ENCODE measurements around the gene FUNDC2. TPM values are rescaled to one million over a fixed set of nuclear protein-coding genes. Genes with fewer than 3 reads are reported as not detected.
"Not testable (repeated sequence)": the region's sequence is repeated elsewhere in the genome, so short reads cannot be mapped to it uniquely, and the experiment has no call there.

Gene FUNDC2
- total RNA-seq, 1 donor from 2014 or later, result 62.0 TPM

DNA sequence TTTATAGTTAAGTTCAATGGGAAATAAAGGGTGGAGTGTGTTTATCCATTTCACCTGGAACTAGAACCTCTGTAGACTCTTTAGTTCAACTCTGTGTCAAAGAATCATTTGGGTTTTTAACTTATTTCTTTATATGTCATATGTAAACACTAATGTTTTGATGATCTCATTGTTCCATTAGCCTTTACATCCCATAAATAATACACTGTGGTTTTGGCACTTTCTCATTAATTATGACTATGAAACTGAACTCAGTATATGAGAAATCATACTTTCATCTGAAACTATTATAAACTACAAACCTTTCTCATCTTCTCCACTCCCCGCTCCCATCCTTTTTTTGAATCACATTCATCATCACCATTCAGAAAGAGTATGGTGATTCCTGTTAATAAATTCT lies 35.2 kb upstream of the FUNDC2 start:
- no peak overlapping the region for H3K27ac Mint-ChIP-seq
- intact Hi-C loops (cut with micrococcal nuclease), result no loop called here
- no peaks in the 10 kb centered on the region for H3K36me3 Mint-ChIP-seq (ENCODE audit: low read depth)
- ChIA-PET CTCF (no interaction called here), POLR2A (no interaction called here)
- no peaks in the 10 kb centered on the region for H3K9me3 Mint-ChIP-seq
- DNase-seq (no peak), ATAC-seq (ENCODE audit: low read depth) (no peak)
- H3K4me3 Mint-ChIP-seq, result no peak overlapping the region
- TF ChIP-seq, protein P1, sequence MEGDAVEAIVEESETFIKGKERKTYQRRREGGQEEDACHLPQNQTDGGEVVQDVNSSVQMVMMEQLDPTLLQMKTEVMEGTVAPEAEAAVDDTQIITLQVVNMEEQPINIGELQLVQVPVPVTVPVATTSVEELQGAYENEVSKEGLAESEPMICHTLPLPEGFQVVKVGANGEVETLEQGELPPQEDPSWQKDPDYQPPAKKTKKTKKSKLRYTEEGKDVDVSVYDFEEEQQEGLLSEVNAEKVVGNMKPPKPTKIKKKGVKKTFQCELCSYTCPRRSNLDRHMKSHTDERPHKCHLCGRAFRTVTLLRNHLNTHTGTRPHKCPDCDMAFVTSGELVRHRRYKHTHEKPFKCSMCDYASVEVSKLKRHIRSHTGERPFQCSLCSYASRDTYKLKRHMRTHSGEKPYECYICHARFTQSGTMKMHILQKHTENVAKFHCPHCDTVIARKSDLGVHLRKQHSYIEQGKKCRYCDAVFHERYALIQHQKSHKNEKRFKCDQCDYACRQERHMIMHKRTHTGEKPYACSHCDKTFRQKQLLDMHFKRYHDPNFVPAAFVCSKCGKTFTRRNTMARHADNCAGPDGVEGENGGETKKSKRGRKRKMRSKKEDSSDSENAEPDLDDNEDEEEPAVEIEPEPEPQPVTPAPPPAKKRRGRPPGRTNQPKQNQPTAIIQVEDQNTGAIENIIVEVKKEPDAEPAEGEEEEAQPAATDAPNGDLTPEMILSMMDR (IDR thresholded peaks at IDR 0.05), result no peak
- H3K4me1 Mint-ChIP-seq, result no peaks in the 10 kb centered on the region
- H3K27me3 Mint-ChIP-seq, result no peaks in the 10 kb centered on the region

DNA sequence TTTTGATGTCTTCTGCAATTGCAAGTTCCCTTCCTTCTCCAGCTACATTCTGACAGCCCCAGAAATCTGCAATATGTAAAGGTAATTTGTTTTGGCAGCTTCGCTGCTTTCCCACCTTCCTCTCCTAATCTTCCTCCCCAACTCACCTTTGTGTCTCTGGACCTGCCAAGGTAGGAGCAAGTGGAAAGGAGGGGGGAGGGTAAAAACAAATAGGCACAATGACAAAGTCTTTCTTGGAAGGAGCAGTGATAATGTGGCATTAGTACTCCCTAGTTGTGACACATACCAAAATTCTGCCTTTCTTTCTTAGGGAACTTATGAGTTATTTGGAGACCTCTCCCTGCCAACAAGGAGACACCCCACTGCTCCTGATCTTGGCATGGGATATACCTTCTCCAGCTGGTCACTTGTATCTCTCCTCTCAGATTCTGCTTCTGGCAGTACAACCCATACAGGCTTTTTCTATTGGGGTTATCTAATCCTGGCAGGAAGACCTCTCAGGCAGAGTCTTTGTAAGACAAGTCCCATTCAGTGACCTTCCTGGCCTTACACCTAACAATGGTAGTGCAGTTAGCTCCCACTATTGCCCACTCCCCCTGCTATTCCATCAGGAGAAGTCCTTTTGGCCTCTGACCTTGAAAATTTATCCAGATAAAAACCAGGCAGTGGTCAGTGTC lies 28.3 kb upstream of the FUNDC2 start:
- ChIA-PET CTCF (no interaction called here), POLR2A (no interaction called here)
- intact Hi-C loops (cut with micrococcal nuclease), result no loop called here
- no peaks in the 10 kb centered on the region for H3K4me1 Mint-ChIP-seq
- no peak for ATAC-seq (ENCODE audit: low read depth)
- H3K4me3 Mint-ChIP-seq, result no peak overlapping the region
- no peak overlapping the region for H3K27ac Mint-ChIP-seq
- no peaks in the 10 kb centered on the region for H3K9me3 Mint-ChIP-seq
- peaks cover 4% of the 10 kb centered on the region for H3K27me3 Mint-ChIP-seq
- TF ChIP-seq, protein P1 (IDR thresholded peaks at IDR 0.05), result no peak
- DNase-seq, result no peak
- no peaks in the 10 kb centered on the region for H3K36me3 Mint-ChIP-seq (ENCODE audit: low read depth)

DNA sequence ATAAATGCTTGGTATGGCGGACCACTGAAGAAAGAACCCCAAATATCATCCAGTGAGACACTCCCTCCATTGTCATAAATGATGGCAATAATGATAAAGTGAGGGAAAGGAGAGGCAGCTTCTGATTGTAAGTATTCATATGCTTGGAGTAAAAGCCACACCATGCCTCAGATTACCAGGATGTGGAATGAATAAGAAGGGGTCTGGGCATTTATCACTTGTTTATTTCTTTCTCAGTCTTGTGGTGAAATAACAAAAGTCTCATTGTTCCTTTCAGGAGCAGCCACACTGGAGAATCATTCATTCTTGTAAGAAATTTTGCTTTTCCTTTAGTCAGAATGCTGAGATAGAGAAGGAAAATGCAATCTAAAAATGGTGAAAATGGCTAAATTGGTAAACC lies 25.8 kb upstream of the FUNDC2 start:
- no peak overlapping the region for H3K4me3 Mint-ChIP-seq
- H3K36me3 Mint-ChIP-seq (ENCODE audit: low read depth), result no peaks in the 10 kb centered on the region
- POLR2A ChIA-PET, result no interaction called here
- peaks cover 4% of the 10 kb centered on the region for H3K27me3 Mint-ChIP-seq
- ATAC-seq (ENCODE audit: low read depth) (no peak), DNase-seq (no peak)
- CTCF ChIA-PET, result no interaction called here
- no peak overlapping the region for H3K27ac Mint-ChIP-seq
- no peaks in the 10 kb centered on the region for H3K9me3 Mint-ChIP-seq
- TF ChIP-seq, protein P1 (IDR thresholded peaks at IDR 0.05), result no peak
- intact Hi-C loops (cut with micrococcal nuclease), result no loop called here
- no peaks in the 10 kb centered on the region for H3K4me1 Mint-ChIP-seq

DNA sequence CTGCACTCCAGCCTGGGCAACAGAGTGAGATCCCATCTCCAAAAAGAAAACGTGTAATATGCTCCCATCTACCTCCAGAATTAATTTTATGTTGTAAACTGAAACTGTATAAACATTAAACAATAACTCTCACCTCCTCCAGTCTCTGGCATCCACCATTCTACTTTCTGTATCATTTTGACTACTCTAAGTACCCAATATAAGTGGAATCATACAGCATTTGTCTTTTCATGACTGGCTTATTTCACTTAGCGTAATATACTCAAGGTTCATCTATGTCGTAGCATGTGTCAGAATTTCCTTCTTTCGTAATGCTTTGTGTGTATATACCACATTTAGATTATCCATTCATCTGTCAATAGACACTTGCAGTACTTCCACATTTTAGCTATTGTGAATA lies 24.8 kb upstream of the FUNDC2 start:
- CTCF ChIA-PET, result interaction anchor here (0.6 kb wide), 1 partner anchor 89 kb away, joined by 3 read pairs; no protein-coding TSS in a partner anchor
- Mint-ChIP-seq H3K27ac (no peak overlapping the region), H3K4me1 (no peaks in the 10 kb centered on the region), H3K4me3 (no peak overlapping the region), H3K27me3 (peaks cover 4% of the 10 kb centered on the region), H3K36me3 (ENCODE audit: low read depth) (no peaks in the 10 kb centered on the region), H3K9me3 (no peaks in the 10 kb centered on the region)
- intact Hi-C loops (cut with micrococcal nuclease), result no loop called here
- DNase-seq (no peak), ATAC-seq (ENCODE audit: low read depth) (no peak)
- TF ChIP-seq, protein P1 (IDR thresholded peaks at IDR 0.05), result no peak
- POLR2A ChIA-PET, result no interaction called here

DNA sequence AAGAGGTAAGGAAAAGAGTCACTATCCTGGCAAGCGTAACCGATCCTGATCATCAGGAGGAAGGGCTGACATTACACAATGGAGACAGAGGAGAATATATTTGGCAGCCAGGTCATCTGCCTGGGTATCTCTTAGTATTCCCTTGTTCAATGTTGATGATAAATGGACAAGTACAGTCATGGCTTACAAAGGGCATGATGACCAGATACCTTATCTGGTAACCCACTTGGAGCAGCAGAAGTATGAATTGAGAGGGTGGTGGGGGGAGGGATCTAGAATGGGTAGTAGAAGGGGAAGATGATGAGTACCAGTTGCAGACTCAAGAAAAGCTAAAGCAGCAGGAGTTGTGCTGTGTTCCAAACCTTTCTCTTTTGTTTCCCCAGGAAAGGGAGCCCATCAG lies 21.5 kb upstream of the FUNDC2 start:
- Mint-ChIP-seq H3K36me3 (ENCODE audit: low read depth) (no peaks in the 10 kb centered on the region), H3K27me3 (peaks cover 4% of the 10 kb centered on the region), H3K4me3 (no peak overlapping the region), H3K9me3 (no peaks in the 10 kb centered on the region), H3K4me1 (no peaks in the 10 kb centered on the region), H3K27ac (no peak overlapping the region)
- TF ChIP-seq, protein P1 (IDR thresholded peaks at IDR 0.05), result no peak
- DNase-seq (no peak), ATAC-seq (ENCODE audit: low read depth) (no peak)
- intact Hi-C loops (cut with micrococcal nuclease), result no loop called here
- POLR2A ChIA-PET, result no interaction called here
- CTCF ChIA-PET, result no interaction called here

DNA sequence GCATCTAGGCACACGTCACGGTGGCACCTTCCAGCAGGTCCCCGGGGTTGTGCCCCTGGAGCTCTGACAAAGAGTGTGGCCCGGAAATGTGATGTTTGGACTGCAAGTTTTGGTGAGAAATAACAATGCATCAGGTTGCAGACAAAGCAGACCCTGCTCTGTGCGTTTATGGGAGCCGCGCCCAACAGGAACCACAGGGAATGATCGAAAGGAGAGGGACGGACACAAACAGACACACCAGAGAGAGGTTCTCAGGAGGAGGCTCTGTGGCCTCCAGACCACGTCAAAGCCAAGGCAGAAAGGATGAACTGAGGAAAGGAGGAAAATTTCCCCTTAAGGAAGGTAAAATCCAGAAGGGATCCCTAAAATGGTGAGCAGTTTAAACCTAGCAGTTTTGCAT lies 20.3 kb upstream of the FUNDC2 start:
- H3K4me3 Mint-ChIP-seq; H3K9me3 Mint-ChIP-seq; intact Hi-C loops (cut with micrococcal nuclease); H3K36me3 Mint-ChIP-seq (ENCODE audit: low read depth); POLR2A ChIA-PET; H3K4me1 Mint-ChIP-seq; ATAC-seq (ENCODE audit: low read depth); CTCF ChIA-PET; H3K27ac Mint-ChIP-seq; H3K27me3 Mint-ChIP-seq; DNase-seq: not testable (repeated sequence)

DNA sequence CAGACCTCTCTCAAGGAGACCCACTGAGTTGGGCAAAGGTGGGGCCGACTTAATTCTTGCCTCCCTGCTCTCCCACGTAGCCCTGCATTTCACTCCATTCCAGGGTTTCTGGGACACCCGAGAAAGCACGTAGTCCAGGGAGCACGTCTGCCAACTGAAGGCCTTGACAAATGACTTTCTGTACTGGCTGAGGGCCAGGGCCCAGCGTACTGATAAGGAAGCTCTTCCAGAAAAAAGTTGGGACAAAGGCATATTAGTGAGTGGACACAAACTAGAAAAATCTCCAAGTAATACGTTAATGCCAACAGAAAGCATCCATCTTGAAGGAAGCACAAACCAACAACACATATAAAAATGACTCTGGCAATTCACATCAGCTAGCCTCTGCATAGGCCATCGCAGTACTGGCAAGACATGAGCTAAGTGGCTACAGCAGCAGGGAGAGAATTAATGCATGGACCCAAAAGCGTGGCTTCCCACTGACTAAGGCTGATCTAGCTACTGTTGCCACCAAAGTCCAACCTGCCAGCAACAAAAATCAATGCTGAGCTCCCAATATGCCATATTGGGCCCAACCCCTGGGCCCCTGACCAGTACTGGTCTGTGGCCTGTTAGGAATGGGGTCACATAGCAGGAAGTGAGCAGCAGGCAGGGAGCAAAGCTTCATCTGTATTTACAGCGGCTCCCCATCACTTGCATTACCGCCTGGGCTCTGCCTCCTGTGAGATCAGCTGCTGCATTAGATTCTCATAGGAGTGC lies 19.6 kb upstream of the FUNDC2 start:
- H3K27me3 Mint-ChIP-seq; H3K4me3 Mint-ChIP-seq; ATAC-seq (ENCODE audit: low read depth); H3K36me3 Mint-ChIP-seq (ENCODE audit: low read depth); H3K4me1 Mint-ChIP-seq; intact Hi-C loops (cut with micrococcal nuclease); DNase-seq; POLR2A ChIA-PET; H3K9me3 Mint-ChIP-seq; H3K27ac Mint-ChIP-seq: not testable (repeated sequence)
- CTCF ChIA-PET, result interaction anchor here (0.7 kb wide), 1 partner anchor 13 kb away, joined by 3 read pairs; no protein-coding TSS in a partner anchor

DNA sequence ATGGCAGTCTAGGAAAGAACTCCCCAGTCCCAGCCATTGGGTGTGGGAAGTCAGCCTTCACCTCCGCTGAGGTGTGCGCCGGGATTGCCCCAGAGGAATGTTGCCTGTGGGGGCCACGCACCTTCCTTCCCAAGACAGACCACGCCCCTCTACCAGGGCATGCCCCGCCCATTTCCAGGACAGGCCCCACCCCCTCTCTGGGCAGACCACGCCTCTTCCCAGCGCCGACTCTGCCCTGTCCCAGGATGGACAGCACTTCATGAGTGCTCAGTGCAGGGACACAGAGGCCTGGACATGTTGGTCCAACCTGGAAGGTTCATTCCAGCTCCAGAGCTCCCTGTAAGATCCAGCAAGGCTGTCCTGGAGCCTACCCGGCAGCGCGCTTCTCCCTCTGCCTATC lies 18.1 kb upstream of the FUNDC2 start:
- H3K9me3 Mint-ChIP-seq; ATAC-seq (ENCODE audit: low read depth); H3K4me3 Mint-ChIP-seq; CTCF ChIA-PET; POLR2A ChIA-PET; DNase-seq; H3K27me3 Mint-ChIP-seq; H3K27ac Mint-ChIP-seq; intact Hi-C loops (cut with micrococcal nuclease); H3K36me3 Mint-ChIP-seq (ENCODE audit: low read depth); H3K4me1 Mint-ChIP-seq: not testable (repeated sequence)

Data from activated B cell treated with CpG ODN at 0.5 μM for 24 hours (primary cell).